Muscle of arm (tissue), 12 donors: ENCODE measurements around the gene GPR55. TPM values are rescaled to one million over a fixed set of nuclear protein-coding genes. Genes with fewer than 3 reads are reported as not detected.

Experiments used
- DNase-seq: peaks from one replicate; pipeline ENCODE4 v3.0.0-alpha.2; 2013
- polyA plus RNA-seq, 12 donors: library from polyadenylated mRNA; unstranded; fragments of 120-200 nt; gene quantifications; one replicate each; pipeline ENCODE4 v1.2.1, GENCODE V29; 2013; ENCODE audit not compliant: insufficient read length in 12 of 12

GPR55 gene
- polyA plus RNA-seq, 12 donors = 0.05 to 0.26 (median 0.09) TPM; not detected in 8

DNA sequence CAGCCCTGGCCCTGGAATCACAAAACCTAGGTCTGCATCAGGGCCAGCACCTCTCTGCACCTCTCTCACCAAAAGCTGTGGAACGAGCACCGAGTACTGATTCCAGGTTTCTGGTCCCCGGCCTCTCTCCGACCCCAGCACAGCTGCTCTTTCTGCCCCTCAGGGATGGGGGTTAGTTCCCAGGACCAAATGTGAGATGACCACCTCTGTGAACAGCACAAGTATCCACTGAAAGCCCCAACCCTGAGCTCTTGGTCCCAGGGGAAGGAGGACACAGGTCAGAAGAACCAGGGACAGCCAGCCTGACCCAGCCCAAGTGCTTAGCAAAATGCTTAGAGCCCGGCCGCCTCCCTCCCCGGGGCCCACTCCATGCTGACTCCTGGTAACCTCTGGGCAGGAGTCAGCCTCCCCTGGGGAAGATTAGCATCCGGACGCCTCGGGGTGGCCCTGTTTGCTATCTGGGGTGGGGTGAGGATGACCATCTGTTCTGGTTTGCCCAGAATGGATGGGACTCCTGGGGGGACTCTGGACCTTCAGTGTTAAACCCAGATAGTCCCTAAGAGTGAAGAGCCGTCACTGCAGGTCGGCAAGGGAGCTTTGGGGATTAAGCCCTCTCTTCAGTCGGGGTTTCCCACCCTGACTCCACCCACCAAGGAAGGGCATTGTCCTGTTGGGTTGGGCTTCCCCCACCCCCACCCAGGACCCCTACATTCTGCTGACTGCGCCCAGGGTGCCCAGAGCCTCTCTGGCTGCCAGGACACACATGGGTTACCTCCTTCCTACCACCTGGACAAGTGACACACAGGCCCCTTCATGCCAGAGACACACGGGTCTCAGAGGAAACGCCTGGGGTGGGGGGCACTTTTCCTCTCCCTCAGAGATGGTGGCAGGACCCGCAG is 9.4 kb upstream of the GPR55 start:
- DNase-seq = no peak

DNA sequence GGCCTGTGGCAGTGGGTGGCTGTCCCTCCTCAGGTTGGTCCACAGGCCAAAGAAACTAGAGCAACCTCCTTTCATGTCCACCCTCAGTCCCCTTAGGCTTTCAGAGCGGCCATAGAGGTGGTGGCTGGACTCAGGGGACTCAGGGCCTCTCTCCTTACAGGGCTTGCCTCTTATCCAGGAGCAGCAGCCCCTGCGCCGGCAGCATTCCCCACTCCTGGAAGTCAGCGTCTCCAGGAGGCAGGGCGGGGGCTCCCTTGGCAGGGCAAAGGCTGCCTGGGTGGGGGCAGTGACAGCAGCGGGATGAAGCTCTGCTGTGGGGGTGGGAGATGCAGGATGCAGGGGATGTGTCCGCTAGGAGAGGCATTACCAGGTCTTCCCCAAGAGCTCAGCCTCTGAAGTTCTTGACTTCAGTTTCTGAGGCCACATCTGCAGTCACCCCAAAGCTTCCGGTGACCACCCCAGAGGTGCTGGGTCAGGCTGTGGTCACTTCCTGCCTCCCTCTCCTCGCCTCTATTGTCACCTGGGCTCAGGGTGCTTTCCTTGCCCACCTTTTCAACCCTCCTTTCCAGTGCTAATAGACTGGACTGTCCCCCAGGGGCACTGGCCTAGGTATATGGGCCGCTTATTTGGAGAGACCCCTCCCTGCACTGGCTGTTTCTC is 8.6 kb upstream of the GPR55 start:
- no peak for DNase-seq

DNA sequence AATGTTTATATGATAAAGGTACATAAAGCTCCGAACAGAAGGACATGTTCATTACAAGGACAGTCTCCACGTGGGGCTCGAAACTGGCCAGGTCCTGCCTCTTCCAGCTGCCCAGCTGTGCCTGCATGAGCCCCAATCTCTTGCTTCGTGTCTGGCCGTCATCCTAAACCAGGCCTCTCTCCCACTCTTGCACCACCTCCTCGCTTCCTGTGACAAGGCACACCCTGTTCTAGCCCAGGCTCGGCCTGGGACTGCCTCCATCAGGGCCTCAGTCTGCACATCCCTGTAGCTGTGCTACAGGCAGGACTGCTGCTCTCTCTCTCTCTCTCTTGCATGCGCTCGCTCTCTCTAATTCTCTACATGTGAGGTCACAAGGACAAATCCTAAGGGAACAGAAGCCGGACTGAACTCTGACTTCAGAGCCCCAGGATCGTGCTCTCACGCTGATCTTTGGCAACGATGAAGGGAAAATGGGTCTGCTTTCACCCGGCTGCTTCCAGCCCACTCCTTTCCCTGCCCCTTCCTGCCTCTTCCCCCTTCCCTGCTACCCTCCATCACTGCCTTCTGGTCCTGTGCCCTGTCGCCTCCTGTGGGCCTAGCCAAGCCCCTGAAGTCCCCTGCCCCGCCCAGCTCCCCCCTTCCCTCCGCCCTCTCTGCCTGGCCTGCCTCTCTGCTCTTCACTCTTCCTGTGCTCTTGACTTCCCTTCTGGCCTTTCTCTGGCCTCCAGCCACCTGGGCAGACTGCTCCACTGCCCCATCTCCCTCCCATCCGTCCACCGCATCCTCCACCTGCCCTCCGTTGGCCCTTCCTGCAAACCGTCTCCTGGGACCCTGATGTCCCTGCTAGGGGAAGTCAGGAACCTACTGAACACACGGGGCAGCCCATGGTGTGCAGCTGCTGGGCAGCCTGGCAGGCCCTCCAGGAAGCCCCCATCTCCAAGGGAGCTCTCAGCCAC is 7.8 kb upstream of the GPR55 start:
- peak; percentile 47 for DNase-seq

- no peak for DNase-seq
Measured at GRCh38 chr2:230931556-230932231, 6.7 kb upstream of the GPR55 start.

DNA sequence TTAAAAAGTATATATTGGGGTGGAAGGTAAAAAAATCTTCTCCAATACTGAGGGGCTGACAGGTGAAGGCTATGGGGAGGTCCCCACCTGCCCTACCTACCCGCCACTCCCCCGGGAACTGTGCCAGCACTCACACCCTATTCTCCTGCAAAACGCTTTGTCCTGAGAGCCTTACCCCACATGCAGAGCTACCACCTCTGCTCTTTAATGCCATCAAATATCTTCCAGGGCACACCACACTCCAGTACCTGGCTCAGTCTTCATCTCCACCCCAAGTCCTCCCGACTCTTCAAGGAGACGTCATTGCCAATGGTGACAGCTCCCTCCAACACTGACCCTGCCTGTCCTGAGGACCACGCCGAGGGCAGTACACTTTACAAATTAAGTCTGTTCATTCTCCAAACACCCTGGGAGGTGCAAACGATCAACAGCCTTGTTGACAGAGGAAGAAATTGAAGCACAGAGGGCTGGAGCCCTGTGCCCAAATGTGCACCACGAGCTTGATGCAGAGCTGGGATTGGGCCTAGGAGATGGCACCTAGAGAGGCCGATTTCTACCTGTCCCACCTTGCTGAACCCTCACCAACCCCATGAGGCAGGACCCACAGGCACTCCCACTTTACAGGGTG is 6.0 kb upstream of the GPR55 start:
- DNase-seq = no peak

GRCh38 chr2:230930149-230930780 is 5.2 kb upstream of the GPR55 start:
- DNase-seq = no peak

GRCh38 chr2:230929381-230930148 is 4.5 kb upstream of the GPR55 start:
- no peak for DNase-seq

DNA sequence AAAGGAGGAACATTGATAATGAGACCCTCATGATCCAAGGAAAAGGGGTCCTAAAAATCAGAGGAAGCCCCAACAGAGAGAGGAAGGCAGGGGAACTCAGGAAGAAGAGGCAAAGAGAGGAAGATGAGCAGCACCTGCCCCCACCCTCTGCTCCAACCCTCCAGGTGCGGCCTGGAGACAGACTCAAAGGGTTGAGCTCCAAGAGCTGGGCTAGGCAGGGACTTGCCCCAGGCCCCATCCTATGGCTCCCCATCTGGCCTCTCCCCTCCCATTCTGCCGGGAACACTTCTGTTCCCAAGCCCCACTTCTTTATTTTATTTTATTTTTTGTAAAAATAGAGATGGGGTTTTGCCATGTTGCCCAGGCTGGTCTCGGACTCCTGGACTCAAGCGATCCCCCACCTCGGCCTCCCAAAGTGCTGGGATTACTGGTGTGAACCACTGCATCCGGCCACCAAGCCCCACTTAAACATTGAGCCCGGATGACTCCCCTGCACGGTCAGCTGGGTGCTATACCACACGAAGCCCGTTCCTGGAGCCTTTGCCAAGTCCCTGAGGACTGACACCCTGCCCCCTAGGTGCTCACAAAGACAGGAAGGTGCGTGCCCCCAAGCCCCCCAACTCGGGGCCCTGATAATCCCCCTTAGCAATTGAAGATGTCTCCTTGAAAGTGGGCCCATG is 3.8 kb upstream of the GPR55 start:
- no peak for DNase-seq

GRCh38 chr2:230927711-230928341 is 2.8 kb upstream of the GPR55 start:
- no peak for DNase-seq

DNA sequence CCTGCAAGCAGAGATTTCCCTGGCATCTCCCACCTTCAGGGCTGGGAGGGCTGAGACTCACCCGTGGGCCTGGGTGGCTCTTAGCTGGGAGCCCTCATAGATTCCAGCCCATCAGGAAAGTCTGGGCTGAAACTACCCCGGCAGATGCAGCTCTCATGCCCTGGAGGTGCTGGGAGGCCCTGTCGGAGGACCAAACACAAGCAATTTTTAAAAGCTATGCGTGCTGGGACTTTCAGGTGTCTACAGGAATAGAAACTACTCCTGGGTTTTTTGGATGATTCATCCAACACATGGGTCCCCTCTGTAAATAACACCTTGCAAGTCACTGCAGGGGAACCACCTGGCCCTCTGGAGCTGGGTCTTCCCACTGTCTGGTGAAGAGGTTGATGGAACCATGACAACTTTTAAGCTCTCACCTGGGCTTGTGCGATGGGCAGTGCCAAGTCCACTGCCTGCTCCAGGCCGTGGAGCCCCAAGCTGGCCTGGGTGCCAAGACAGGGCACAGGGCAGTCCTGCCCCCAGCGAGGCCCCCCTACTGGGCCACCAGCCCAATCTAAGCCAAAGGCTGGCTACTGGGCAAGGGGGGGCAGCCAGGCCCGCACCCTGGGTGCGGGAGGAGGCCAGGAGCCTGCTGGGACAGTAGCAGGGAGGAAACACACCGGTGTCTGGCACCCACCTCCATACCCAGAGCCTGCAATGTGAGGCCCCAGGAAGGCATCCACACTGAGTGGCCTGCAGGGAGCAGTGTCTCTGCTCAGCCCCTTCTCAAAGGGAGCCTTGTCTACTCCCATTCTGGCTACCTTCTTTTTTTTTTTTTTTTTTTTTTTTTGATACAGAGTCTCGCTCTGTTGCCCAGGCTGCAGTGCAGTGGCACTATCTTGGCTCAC is 1.1 kb upstream of the GPR55 start:
- no peak for DNase-seq

DNA sequence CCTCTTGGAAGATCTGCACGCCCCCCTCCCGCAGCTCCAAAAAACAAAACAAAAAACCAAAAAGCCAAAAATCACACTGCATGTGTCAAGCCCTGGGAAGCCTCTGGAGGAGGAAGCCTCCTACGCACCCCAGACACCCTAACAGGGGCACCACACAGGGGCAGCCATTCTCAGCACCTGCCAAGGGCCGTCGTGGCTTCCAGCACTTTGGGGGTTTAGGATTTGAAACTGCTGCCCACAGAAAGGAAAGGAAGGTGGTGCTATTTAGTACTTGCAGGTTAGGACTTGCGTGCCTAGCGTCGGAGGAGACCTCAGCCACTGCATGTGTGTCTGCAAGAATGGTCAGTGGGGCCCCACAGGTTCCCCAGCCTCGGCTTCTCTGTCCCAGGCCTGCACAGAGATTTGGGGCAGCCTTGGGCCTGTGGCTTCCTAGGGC is 419 bp upstream of the GPR55 start:
- DNase-seq = no peak

DNA sequence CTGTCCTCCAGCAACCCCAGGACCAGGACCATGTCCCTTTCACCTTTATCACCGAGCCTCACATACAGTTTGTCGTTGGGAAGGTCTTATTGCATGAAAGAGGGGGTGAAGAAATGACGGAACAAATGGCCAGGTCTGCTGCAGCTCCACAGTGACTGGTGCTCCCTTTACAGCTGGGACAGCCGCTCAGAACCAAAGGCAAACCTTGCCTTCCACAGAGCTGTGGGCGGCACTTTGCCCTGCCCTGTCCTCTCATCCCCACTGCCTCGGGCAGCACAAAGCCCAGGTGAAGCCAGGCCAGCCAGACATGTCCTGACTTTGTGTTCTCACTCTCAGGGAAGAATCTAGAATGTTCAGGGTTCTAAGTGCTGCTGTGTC is 961 bp downstream of the GPR55 start:
- DNase-seq = no peak

- DNase-seq = no peak
Measured at GRCh38 chr2:230922951-230923717, 1.9 kb downstream of the GPR55 start.

DNA sequence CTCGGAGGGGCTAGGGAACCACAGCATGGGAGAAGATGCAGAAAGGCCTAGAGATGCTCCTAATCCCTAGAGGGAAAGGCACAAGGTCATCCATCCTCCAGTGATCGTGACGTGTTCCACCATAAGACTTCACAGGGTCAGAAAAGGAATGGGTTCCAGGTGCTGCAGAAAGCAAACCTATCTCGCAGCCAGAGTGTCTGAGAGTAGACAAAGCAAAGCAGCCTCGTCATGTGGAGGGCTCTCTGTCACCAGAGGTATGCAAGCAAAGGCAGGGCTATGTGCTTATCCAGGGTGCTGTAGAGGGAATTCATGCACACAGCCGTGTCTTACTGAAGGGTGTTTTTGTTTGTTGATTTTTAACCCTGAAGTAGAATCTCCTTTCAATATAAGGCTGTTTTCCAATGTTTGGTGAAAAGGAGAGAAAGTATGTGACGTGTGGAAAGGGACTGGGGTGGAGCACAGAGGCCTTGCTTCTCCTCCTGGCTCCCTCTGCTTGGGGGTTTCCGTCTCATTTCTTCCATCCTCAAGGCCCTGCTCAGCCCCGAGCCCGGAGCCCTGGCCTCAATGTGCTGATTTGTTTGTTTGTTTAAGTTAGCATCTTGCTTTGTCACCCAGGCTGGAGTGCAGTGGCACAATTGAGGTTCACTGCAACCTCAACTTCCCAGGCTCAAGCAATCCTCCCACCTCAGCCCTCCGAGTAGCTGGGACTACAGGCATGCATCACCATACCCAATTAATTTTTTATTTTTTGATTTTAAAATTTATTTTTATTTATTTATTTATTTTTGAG is 3.0 kb downstream of the GPR55 start:
- no peak for DNase-seq

GRCh38 chr2:230920167-230920566 is 4.9 kb downstream of the GPR55 start:
- no peak for DNase-seq

DNA sequence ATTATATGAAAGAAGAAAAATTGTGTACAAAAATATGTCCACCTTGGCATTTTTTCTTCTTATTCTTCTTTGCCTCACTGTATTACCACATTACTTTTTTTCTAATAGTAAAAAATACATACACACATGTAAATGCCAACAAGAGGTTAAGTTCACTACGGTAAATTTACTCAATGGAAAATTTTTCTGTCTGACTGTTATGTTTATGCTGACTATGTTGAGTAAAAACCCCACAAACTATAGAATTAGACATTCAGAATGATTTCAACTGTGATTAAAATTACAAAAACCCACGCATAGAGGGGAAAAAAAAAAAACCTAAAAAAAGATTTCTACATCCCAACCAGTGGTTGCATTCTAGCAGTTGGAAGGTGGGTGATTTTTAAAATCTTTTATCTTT is 5.4 kb downstream of the GPR55 start:
- DNase-seq = no peak
